Activated T-helper 2 cell treated with anti-CD3 and anti-CD28 coated beads, Interferon-gamma antibody, Interleukin-2, Interleukin-4, amounts not matched to agents 10 μg/mL and 5 μg/mL and 100 μg/mL, durations not matched to agents 14 hours and 24 hours and 36 hours (primary cell): ENCODE measurements around the gene ERMARD. TPM values are rescaled to one million over a fixed set of nuclear protein-coding genes. Genes with fewer than 3 reads are reported as not detected.
A peak's percentile ranks its signal among the peaks of the same experiment; 100 is the strongest.

Experiments used
- DNase-seq: peaks from one replicate; pipeline ENCODE4 v3.0.0; 2021; ENCODE audit warnings: low spot score
- H3K27ac Mint-ChIP-seq: one replicate; pipeline ENCODE4 v1.8.0; 2021; ENCODE audit warnings: mixed read lengths
- H3K27me3 Mint-ChIP-seq: one replicate; pipeline ENCODE4 v1.8.0; 2021; ENCODE audit warnings: low read depth, mixed read lengths
- H3K36me3 Mint-ChIP-seq: one replicate; pipeline ENCODE4 v1.8.0; 2021; ENCODE audit warnings: low read depth, mixed read lengths
- H3K4me1 Mint-ChIP-seq: one replicate; pipeline ENCODE4 v1.8.0; 2021; ENCODE audit warnings: low read depth, mixed read lengths
- H3K4me3 Mint-ChIP-seq: one replicate; pipeline ENCODE4 v1.8.0; 2021; ENCODE audit warnings: low read depth, mild to moderate bottlenecking, moderate library complexity, mixed read lengths
- H3K9me3 Mint-ChIP-seq: one replicate; pipeline ENCODE4 v1.8.0; 2021; ENCODE audit warnings: mixed read lengths
- intact Hi-C: fragments of 100-400 bp; cut with micrococcal nuclease; formaldehyde crosslinking; loops from one replicate; pipeline ENCODE4 v1.15.1; 2023
- total RNA-seq: library from RNA; stranded (reverse); gene quantifications from 2 replicates; pipeline ENCODE4 v1.2.3, GENCODE V29; 2022

ERMARD gene
- total RNA-seq, 1 donor from 2014 or later = 25.9 TPM

DNA sequence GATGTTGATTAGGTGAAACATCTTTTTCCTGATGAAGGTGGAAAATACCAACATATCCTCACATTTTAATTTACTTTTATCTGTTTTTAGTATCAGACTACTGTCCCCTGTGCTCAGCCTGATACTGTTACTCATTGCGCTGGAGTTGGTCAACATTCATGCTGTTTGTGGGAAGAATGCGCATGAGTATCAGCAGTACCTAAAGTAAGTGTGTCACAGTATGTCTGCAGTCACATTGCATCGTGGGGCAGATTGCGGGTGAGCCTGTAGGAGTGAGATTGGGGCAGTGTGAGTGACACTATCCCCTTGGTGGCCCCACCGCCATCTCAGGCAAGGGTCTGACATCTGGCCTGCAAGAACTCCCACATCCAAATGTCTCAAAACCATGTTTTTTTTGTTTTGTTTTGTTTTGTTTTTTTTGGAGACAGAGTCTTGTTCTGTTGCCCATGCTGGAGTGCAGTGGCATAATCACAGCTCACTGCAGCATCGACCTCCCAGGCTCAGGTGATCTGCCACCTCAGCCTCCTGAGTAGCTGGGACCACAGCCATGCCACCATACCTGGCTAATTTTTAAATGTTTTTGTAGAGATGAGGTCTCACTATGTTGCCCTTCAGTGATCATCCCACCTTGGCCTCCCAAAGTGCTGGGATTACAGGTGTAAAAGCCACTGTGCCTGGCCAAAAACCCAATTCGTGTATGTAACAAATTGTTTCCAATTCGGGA lies 27.8 kb downstream of the ERMARD start:
- H3K4me3 Mint-ChIP-seq = no peak overlapping the region
- H3K27ac Mint-ChIP-seq = no peak overlapping the region
- peaks cover 46% of the 10 kb centered on the region for H3K36me3 Mint-ChIP-seq
- intact Hi-C loops = no loop called here
- H3K9me3 Mint-ChIP-seq = no peaks in the 10 kb centered on the region
- no peaks in the 10 kb centered on the region for H3K4me1 Mint-ChIP-seq
- H3K27me3 Mint-ChIP-seq = no peaks in the 10 kb centered on the region
- no peak for DNase-seq

DNA sequence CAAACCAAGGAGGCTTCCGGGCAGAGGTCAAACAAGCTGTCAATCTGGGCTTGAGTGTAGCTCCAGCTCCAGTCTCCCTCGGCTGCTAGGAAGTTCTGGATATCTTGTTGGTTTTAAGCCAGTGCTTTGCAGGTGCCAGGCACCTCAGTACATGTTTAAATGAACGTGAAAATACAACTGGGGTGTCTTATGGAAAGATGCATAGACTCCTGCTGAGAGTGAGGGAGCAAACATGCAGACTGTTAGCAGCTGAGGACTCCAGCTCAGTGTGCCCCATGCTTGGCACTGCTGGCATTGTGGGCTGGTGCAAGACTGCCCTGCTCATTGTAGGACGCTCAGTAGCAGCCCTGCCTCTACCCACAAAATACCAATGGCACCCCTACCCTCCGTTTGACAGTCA lies 28.5 kb downstream of the ERMARD start:
- Mint-ChIP-seq H3K4me1 (no peaks in the 10 kb centered on the region), H3K36me3 (peaks cover 46% of the 10 kb centered on the region), H3K4me3 (no peak overlapping the region), H3K9me3 (no peaks in the 10 kb centered on the region), H3K27ac (no peak overlapping the region), H3K27me3 (no peaks in the 10 kb centered on the region)
- no peak for DNase-seq
- intact Hi-C loops = no loop called here

DNA sequence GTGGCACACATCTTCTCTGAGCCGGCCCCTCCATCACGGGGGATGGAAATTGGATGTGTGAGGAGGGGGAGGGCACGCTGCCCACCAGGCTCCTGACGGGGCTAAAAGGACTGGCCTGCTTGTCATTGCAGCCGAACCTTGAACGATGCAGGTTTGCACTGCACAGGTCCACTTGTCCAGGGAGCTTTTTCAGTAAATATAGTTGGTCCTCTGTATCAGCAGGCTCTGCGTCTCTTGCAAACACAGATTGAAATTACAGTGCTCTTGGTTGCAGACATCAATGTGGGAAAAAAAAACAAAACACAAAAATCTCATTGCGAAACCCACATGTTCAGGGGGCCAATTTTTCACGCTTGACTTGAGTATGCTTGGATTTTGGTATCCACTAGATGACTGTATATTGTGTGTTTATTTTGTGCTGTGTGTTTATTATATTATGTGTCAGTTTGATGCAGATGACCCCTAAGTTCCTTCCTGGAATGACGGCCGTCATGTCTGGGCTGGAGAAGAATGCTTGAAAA lies 29.2 kb downstream of the ERMARD start:
- no peak for DNase-seq
- Mint-ChIP-seq H3K4me3 (no peak overlapping the region), H3K9me3 (no peaks in the 10 kb centered on the region), H3K4me1 (no peaks in the 10 kb centered on the region), H3K27ac (no peak overlapping the region), H3K27me3 (no peaks in the 10 kb centered on the region), H3K36me3 (peaks cover 42% of the 10 kb centered on the region)
- intact Hi-C loops = no loop called here

DNA sequence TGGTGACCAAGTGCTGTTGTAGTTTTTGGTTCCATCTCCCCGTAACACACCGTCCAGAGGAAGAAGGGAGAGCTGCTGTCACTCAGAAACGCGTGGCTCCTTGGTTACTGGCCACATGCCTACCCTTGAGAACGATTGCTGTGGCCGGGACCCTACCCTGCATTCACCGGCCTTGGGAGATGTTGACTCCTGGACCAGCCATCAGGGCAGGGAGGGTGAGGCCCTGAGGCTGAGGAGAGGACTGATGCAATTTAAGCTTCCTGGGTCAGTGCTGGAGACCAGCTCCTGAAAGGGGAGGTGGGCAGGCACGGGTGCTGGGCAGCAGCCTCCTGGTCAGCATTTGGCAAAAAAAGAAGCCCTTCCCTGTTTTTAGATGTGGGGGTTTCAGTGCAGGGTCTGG lies 31.5 kb downstream of the ERMARD start:
- no peak for DNase-seq
- peaks cover 36% of the 10 kb centered on the region for H3K36me3 Mint-ChIP-seq
- no peaks in the 10 kb centered on the region for H3K27me3 Mint-ChIP-seq
- no peaks in the 10 kb centered on the region for H3K9me3 Mint-ChIP-seq
- H3K4me1 Mint-ChIP-seq = no peaks in the 10 kb centered on the region
- intact Hi-C loops = no loop called here
- H3K4me3 Mint-ChIP-seq = no peak overlapping the region
- H3K27ac Mint-ChIP-seq = no peak overlapping the region

DNA sequence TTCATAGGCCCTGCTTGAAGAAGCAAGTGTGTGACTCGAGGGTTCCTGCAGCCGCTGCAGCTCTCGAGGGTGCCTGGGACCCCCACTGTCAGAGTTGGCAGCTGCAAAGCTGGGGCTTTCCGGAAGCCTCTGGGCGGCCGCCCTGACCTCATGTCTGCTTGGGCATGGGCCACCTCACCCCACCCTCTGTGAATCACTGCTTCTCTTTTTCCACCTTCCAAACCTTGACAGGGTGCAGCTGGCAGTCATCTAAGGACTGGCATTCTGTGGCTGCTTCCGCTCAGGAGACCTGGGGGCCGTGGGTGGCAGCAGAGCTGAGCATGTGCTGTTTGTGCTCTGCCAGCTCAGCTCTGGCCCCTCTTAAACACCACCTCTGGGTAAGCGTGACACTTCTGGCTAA lies 32.0 kb downstream of the ERMARD start:
- H3K36me3 Mint-ChIP-seq = peaks cover 36% of the 10 kb centered on the region
- no peaks in the 10 kb centered on the region for H3K4me1 Mint-ChIP-seq

DNA sequence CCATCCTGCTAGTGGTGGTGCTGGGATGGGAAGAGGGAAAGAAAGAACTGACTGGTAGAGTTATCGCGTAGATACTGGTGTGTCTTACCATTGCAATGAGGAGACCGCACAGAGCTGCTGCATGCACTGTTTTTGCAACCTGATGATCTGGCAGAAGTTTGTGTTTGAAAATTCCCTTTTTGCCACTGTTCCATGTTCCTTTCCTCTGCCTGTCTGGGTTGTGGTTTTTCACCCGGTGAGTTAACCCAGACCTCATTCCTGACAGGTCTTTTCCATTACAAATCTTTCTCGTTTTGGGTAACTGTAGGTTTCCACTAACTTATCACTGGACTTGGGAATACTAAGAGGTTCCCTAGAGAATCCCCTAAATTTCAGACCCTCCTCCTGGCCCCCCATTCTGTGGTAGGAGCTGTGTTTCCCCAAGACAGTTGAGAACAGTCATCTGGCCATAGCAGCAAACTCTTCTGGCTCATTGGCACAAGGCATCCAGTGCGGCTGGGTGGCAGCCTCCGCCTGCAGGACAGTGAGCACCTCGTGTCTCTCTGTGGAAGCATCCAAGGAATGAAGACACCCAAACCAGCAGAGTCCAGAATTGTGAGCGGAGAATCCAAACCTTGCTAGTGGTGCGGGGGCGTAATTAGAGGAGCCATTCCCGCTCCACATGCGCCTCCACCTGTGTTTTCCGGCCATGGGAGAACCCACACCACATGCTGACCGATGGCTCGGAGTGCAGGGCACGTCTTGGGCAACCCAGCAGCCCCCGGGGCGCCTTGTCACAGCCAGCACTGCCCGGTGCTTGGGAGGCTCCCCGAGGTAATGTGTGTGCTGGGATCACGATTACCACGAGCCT lies 32.8 kb downstream of the ERMARD start:
- no peak for DNase-seq
- Mint-ChIP-seq H3K27me3 (peaks cover 2% of the 10 kb centered on the region), H3K27ac (no peak overlapping the region), H3K4me3 (no peak overlapping the region), H3K4me1 (no peaks in the 10 kb centered on the region), H3K9me3 (no peaks in the 10 kb centered on the region), H3K36me3 (peaks cover 30% of the 10 kb centered on the region)
- intact Hi-C loops = no loop called here

More for the DNA sequence above, 32.0 kb downstream of the ERMARD start:
- Mint-ChIP-seq H3K27me3 (no peaks in the 10 kb centered on the region), H3K9me3 (no peaks in the 10 kb centered on the region), H3K4me3 (no peak overlapping the region), H3K27ac (no peak overlapping the region)
- DNase-seq = no peak
- intact Hi-C loops = no loop called here

DNA sequence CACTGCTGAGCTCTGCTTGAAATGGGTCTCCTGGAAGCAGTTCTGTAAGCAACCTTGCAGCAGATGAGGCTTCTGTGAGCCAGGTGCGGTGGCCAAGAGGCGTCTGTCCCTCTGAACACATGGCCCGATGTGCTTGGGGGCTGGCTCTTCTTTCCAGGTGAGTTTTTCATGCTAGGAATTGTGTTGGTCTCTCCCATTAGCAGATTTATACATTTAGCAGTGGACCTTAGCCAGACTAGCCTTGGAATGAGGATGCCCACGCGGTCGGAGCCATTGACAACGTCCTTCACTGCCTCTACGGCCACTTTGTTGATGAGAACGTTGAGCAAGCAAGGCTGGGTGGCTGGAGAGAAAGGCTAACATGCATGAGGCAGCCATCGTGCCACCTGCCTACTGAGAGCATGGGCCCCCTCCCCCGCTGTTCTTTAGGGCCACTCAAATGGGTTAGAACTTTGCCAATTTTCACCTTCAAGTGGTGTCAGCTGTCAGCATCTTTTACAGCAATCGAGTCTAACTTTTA lies 33.5 kb downstream of the ERMARD start:
- H3K9me3 Mint-ChIP-seq = no peaks in the 10 kb centered on the region
- H3K27ac Mint-ChIP-seq = no peak overlapping the region
- DNase-seq = no peak
- peaks cover 29% of the 10 kb centered on the region for H3K36me3 Mint-ChIP-seq
- intact Hi-C loops = no loop called here
- H3K27me3 Mint-ChIP-seq = peaks cover 2% of the 10 kb centered on the region
- peaks cover 3% of the 10 kb centered on the region for H3K4me1 Mint-ChIP-seq
- no peak overlapping the region for H3K4me3 Mint-ChIP-seq

DNA sequence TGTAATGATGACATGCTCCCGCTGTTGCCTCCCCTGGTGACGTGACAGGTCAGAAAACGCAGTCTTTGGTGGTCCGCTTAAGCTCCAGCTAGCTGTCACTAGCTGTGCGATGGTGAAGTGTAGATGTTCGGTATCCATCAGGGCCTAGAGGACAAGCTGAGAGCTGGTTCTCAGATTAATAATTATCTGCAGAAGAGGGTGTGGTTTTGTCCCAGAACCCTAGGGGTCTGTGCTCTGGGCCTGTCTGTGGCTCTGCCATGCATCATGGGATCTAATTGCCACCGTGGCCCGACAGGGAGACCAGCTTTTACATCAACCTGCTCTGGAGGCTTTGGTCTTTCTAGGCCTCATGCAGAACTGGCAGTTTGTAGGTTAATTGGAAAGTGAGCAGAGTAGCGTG lies 34.1 kb downstream of the ERMARD start:
- Mint-ChIP-seq H3K4me3 (no peak overlapping the region), H3K9me3 (no peaks in the 10 kb centered on the region), H3K4me1 (peaks cover 10% of the 10 kb centered on the region), H3K27ac (no peak overlapping the region), H3K27me3 (peaks cover 2% of the 10 kb centered on the region), H3K36me3 (peaks cover 25% of the 10 kb centered on the region)
- DNase-seq = no peak
- intact Hi-C loops = no loop called here

DNA sequence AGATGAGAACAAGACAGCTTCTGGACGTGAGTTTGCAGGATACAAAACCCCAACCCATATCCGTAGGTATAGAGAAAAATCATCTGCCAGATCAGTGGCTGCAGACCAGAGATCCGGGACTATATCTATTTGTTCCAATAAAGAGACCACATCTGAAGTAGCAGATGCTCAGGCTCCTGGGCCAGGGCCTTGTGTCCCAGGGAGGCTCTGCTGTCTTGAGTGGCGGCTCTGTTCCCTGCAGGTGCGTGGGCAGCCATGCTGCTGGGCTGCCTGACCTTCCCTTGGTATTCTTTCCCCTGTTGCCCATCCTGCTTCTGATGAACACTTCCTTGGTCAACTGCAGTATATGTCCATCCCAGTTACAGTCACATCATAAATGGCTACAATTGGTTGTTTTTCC lies 34.9 kb downstream of the ERMARD start:
- no peaks in the 10 kb centered on the region for H3K9me3 Mint-ChIP-seq
- intact Hi-C loops = no loop called here
- H3K27ac Mint-ChIP-seq = no peak overlapping the region
- H3K27me3 Mint-ChIP-seq = peaks cover 8% of the 10 kb centered on the region
- DNase-seq = no peak
- H3K36me3 Mint-ChIP-seq = peaks cover 18% of the 10 kb centered on the region
- H3K4me1 Mint-ChIP-seq = peaks cover 14% of the 10 kb centered on the region
- H3K4me3 Mint-ChIP-seq = no peak overlapping the region

DNA sequence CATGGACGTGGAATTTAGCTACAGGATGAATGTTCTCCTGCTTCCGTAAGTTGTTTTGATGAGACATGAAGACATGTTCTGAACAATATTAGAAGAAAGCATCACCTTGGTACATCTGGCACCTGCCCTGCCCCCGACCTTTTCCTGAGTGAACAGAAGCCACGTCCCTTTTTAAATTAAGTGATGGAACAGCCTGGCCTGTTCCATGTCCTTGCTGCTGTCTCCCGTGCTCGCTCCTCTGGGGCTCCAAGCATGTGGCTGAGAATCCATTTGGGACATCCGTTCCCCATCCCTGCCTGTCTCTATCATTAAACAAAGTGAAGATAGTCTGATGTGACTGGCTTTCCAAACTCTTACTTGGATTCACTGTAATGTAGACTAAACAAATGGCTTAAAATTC lies 36.4 kb downstream of the ERMARD start:
- intact Hi-C loops = no loop called here
- Mint-ChIP-seq H3K27ac (no peak overlapping the region), H3K4me1 (peaks cover 14% of the 10 kb centered on the region)

DNA sequence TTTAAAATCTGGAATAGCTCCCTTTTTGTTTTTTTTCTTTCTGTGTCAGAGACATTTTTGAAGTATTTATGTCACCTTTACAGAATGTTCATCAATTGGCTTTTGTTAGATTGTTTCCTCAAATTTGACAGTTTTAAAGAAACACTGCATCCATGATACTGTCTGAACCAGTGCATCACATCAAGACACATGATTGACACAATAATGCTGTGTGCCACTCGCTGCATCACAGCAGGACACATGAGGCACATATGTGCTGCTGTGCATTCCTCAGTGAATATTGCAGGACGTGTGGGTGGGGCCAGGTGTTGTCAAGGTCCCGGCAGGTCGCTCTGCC lies 37.4 kb downstream of the ERMARD start:
- intact Hi-C loops = no loop called here
- H3K4me1 Mint-ChIP-seq = peaks cover 14% of the 10 kb centered on the region
- H3K27me3 Mint-ChIP-seq = peaks cover 14% of the 10 kb centered on the region
- peaks cover 5% of the 10 kb centered on the region for H3K36me3 Mint-ChIP-seq
- no peak for DNase-seq
- H3K27ac Mint-ChIP-seq = no peak overlapping the region
- no peak overlapping the region for H3K4me3 Mint-ChIP-seq
- no peaks in the 10 kb centered on the region for H3K9me3 Mint-ChIP-seq

More for the DNA sequence above, 36.4 kb downstream of the ERMARD start:
- H3K4me3 Mint-ChIP-seq = no peak overlapping the region
- H3K9me3 Mint-ChIP-seq = no peaks in the 10 kb centered on the region
- H3K27me3 Mint-ChIP-seq = peaks cover 12% of the 10 kb centered on the region
- DNase-seq = no peak
- H3K36me3 Mint-ChIP-seq = peaks cover 13% of the 10 kb centered on the region

DNA sequence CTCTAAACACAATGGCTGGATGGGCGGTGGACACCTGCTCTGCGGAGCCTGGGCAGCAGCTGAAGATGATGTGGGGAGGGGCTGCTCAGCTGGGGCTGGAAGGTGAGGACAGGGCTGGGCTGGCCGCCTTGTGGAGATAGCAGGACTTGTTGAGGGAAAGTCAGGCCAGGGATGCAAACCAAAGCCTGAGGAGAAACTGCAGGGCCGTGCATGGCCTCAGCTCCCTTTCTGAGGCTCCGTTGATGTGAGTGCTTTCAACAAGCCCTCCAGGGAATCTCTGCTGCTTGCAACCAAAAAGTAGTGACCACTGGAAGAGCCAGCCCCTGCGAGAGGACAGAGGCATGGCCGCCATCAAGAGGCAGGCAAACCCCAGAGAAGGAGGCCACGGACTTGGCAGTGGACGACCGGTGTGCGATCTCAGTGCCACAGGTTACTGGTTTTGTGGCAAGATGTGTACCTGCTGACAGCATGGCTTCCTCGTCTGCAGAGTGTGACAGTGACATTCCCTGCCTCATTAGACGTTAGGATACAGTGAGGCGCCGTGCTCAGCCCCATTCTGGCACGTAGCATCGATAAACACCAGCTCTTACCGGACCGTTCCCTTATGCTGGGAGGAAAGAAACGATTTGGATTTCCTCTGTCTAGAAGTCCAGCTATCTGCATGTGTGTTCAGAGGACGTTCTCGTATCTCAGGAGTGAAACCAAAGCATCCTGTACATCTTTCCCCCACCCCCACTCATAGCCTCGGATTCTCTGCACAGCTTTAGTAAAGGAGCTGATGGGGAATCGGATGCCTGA lies 37.9 kb downstream of the ERMARD start:
- Mint-ChIP-seq H3K36me3 (no peaks in the 10 kb centered on the region), H3K9me3 (no peaks in the 10 kb centered on the region), H3K4me1 (peaks cover 14% of the 10 kb centered on the region), H3K4me3 (peak overlapping the region; percentile 78), H3K27me3 (peaks cover 14% of the 10 kb centered on the region), H3K27ac (no peak overlapping the region)
- intact Hi-C loops = no loop called here
- DNase-seq = no peak
